Measurements from ENCODE around the gene SLC12A9. TPM values are rescaled to one million over a fixed set of nuclear protein-coding genes. Genes with fewer than 3 reads are reported as not detected.

SLC12A9 gene
- total RNA-seq, 4 donors from 2014 or later: 11.2 to 32.9 (median 20.2) TPM

DNA sequence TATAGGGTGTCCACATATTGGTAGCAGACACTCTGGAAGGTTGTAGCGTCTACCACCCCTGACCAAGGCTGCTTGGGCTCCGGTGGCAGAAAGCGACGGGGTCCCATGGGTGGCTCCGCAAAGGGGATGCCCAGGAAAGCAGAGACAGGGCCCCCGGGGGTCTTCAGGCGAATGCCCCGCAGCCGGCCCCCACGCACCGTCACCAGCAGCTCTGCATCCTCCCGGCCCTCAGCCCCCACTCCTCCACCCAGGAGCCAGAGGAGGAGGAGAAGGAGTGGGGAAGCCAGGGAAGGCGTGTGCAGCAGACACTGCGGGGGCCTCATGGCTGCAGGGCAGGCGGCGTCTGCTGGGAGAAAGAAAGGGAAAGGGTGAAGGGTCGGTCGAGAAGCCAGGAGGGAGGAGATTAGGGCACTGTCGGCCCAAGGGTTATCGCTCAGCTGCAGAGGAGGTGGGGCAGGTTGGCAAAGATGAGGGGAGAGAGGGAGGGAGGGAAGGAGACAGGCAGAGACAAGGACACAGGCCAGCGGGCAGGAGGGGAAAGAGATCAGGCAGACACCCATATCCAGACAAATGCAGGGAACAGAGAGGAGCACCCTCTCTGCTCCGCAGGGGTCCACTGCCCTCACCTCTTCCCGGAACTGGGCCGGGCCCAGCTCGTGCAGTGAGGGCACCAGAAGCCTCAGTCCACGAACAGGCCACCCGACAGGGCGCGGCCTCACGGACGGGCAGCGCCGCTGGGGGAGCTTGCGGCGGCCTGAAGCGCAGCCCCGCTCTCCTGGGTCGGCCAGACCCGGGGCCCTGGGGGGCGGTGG lies 41.6 kb downstream of the SLC12A9 start:
- no peak for ATAC-seq
- peak overlapping the region in 1 of 2 donors; percentile 52 for H3K4me3 ChIP-seq
- TF ChIP-seq, protein P1, sequence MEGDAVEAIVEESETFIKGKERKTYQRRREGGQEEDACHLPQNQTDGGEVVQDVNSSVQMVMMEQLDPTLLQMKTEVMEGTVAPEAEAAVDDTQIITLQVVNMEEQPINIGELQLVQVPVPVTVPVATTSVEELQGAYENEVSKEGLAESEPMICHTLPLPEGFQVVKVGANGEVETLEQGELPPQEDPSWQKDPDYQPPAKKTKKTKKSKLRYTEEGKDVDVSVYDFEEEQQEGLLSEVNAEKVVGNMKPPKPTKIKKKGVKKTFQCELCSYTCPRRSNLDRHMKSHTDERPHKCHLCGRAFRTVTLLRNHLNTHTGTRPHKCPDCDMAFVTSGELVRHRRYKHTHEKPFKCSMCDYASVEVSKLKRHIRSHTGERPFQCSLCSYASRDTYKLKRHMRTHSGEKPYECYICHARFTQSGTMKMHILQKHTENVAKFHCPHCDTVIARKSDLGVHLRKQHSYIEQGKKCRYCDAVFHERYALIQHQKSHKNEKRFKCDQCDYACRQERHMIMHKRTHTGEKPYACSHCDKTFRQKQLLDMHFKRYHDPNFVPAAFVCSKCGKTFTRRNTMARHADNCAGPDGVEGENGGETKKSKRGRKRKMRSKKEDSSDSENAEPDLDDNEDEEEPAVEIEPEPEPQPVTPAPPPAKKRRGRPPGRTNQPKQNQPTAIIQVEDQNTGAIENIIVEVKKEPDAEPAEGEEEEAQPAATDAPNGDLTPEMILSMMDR (IDR thresholded peaks at IDR 0.05): no peak
- TF ChIP-seq POLR2A (IDR thresholded peaks at IDR 0.05): no peak
- no peak for TF ChIP-seq POLR2AphosphoS5 (IDR thresholded peaks at IDR 0.05)
- H3K27me3 ChIP-seq: peaks cover 52% of the 10 kb centered on the region
- no peaks in the 10 kb centered on the region for H3K9me3 ChIP-seq
- H3K27ac ChIP-seq: peak overlapping the region in 1 of 4 donors; percentile 60
- WGBS, 2 donors (ENCODE audit: low coverage in 1 of 2): 21 to 26% methylated on average over 5 to 19 of the region's 40 CpGs
- no peaks in the 10 kb centered on the region for H3K36me3 ChIP-seq
- H3K4me1 ChIP-seq: peaks cover 0 to 53% (median 34%) of the 10 kb centered on the region in 3 donors

DNA sequence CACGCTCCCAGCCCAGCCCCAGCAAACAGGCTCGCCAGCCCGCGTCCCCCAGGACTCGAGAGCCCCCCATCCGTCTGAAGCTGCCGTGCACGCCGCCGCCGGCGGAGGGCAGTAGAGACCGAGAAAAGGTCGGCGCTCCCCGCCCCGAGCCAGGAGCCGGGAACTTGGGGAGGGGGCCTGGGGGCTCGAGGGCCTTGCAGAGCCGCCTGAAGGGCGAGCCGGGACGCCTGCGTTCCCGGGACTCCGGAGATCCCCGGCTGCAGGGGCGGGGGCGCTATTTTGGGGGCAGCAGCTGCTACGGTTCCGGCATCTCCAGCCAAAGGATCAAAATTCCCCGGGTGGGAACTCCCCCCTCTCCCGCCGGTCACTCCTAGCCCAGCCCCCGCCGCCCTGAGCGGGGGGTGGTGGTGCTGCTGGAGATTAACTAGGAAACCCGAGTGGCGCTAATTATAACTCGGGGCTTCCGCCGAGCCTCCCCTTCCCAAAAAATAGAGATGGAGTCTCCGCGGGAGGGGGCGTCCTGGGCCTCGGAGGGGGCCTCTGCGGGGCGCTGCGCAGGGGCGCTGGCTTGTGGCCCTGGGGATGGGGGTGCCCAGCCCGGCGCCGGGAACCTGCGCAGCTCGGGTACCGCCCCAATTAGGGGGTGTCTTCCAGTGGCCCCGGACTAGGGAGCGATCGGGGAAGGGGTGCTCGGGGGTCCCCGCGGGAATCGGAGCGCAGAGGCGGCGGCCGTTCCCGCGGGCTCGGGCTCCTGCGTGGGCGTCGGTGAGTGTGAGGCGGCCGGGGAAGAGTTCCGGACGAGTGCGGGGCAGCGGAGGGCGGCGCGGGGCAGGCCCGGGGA lies 42.6 kb downstream of the SLC12A9 start:
- H3K4me3 ChIP-seq: peak overlapping the region; percentile 7 to 52
- WGBS, 2 donors (ENCODE audit: low coverage in 1 of 2): 0% methylated on average over 10 of the region's 83 CpGs; no CpG with 5 or more reads in 1 of the 2 donors
- ATAC-seq: no peak
- H3K4me1 ChIP-seq: peaks cover 0 to 47% (median 32%) of the 10 kb centered on the region in 3 donors
- no peaks in the 10 kb centered on the region for H3K9me3 ChIP-seq
- no peaks in the 10 kb centered on the region for H3K36me3 ChIP-seq
- TF ChIP-seq POLR2AphosphoS5 (IDR thresholded peaks at IDR 0.05) (no peak), POLR2A (IDR thresholded peaks at IDR 0.05) (no peak), EP300 (IDR thresholded peaks at IDR 0.05) (no peak)
- TF ChIP-seq, protein P1 (IDR thresholded peaks at IDR 0.05): peak in 3 of 4 experiments; percentile 66 to 89 (median 67)
- peaks cover 62% of the 10 kb centered on the region for H3K27me3 ChIP-seq
- H3K27ac ChIP-seq: peak overlapping the region in 1 of 4 donors; percentile 60

DNA sequence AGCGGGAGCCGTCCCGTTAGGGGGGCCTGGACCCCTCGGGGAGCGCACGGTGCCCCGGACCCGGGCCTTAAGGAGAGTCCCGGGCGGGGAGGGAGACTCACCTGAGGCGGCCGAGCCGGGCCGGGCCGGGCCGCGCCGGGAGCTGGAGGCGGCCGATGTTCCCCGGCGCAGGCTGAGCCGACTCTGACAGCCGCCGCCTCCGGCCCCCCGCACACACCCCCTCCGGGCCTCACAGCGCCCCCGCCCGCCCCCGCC lies 43.1 kb downstream of the SLC12A9 start, which contains the start of gene ACHE:
Gene ACHE, minus strand, starts transcription at position 188 of the 255 bp plus-strand sequence. CDS start 1,656 bp downstream, outside the sequence.
- H3K36me3 ChIP-seq: no peaks in the 10 kb centered on the region
- H3K4me3 ChIP-seq: peak within 1 kb of the TSS; percentile 7 to 52
- H3K4me1 ChIP-seq: peaks cover 0 to 41% (median 30%) of the 10 kb centered on the region in 3 donors
- WGBS, 2 donors (ENCODE audit: low coverage in 1 of 2): 0% methylated on average over 7 of the region's 32 CpGs; no CpG with 5 or more reads in 1 of the 2 donors
- H3K27ac ChIP-seq: peak within 1 kb of the TSS in 1 of 4 donors; percentile 60
- H3K9me3 ChIP-seq: no peaks in the 10 kb centered on the region
- ATAC-seq: no peak
- TF ChIP-seq POLR2AphosphoS5 (IDR thresholded peaks at IDR 0.05) (no peak), EP300 (IDR thresholded peaks at IDR 0.05) (no peak), POLR2A (IDR thresholded peaks at IDR 0.05) (no peak)
- TF ChIP-seq, protein P1 (IDR thresholded peaks at IDR 0.05): no peak
- peaks cover 67% of the 10 kb centered on the region for H3K27me3 ChIP-seq

DNA sequence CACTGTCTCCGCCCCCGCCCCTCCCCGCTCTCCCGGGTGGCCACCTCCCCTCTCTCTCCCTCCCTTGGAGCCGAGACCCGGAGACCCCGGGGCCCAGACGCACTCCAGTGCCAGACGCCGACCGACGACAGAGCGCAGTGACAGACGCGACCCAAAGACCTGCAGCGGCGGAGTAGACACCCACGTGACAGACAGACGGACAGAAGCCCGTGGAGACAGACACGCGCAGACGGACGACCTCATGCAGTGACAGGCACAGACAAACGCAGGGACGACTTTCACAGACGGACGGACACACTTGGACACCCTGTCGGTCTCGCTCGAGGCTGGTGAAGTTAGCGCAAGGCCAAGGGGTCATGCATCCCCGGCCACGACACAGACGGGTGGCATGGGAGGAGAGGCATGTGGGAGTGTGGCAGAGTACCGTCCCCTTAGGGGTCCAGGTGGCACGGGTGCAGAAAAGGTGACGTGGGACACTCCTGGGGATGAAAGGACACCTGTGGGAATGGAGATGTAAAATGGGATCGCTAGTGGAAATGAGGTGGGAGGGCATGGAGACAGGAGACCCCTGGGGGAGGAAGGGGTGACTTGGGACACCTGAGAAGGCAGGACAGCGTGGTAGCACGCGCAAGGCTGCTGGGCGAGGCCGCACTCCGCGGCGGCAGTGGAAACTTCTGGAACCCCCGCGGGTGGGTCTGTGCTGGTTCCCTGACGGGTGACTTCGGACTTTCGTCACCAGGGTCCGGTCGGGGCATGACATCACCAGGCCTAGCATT lies 43.6 kb downstream of the SLC12A9 start:
- Histone ChIP-seq H3K9me3 (no peaks in the 10 kb centered on the region), H3K4me1 (peaks cover 0 to 36% (median 25%) of the 10 kb centered on the region in 3 donors), H3K4me3 (peak overlapping the region in 1 of 2 donors; percentile 52), H3K27me3 (peaks cover 73% of the 10 kb centered on the region), H3K36me3 (no peaks in the 10 kb centered on the region), H3K27ac (no peak overlapping the region)
- TF ChIP-seq POLR2A (IDR thresholded peaks at IDR 0.05) (no peak), POLR2AphosphoS5 (IDR thresholded peaks at IDR 0.05) (no peak)
- 5% methylated on average over 21 of the region's 54 CpGs; no CpG with 5 or more reads in 1 of the 2 donors for WGBS, 2 donors (ENCODE audit: low coverage in 1 of 2)
- no peak for ATAC-seq
